Activated CD4-positive, alpha-beta T cell treated with anti-CD3 and anti-CD28 coated beads for 24 hours (primary cell): ENCODE measurements around the gene FIP1L1.
"Not testable (repeated sequence)": the region's sequence is repeated elsewhere in the genome, so short reads cannot be mapped to it uniquely, and the experiment has no call there.

Experiments used
- DNase-seq, 2 donors: peaks; one replicate each; pipeline ENCODE4 v3.0.0-alpha.2; 2020; ENCODE audit warnings: low read depth in 2 of 2

The FIP1L1 gene

GRCh38 chr4:53376900-53377299 lies 541 bp upstream of the FIP1L1 start:
- DNase-seq = no peak

GRCh38 chr4:53378171-53378482 lies 686 bp downstream of the FIP1L1 start:
- no peak for DNase-seq

- no peak for DNase-seq
Measured at GRCh38 chr4:53380221-53380620, 2.8 kb downstream of the FIP1L1 start.

- DNase-seq = not testable (repeated sequence)
Measured at GRCh38 chr4:53409479-53409878, 32.0 kb downstream of the FIP1L1 start.

GRCh38 chr4:53419208-53419607 lies 41.8 kb downstream of the FIP1L1 start:
- DNase-seq = no peak

- DNase-seq = no peak
Measured at GRCh38 chr4:53421791-53422190, 44.4 kb downstream of the FIP1L1 start.

GRCh38 chr4:53422367-53422766 lies 44.9 kb downstream of the FIP1L1 start:
- DNase-seq = no peak

- no peak for DNase-seq
Measured at GRCh38 chr4:53424280-53424679, 46.8 kb downstream of the FIP1L1 start.

- DNase-seq = no peak
Measured at GRCh38 chr4:53427366-53427765, 49.9 kb downstream of the FIP1L1 start.

- no peak for DNase-seq
Measured at GRCh38 chr4:53431052-53431451, 53.6 kb downstream of the FIP1L1 start.

- no peak for DNase-seq
Measured at GRCh38 chr4:53432528-53433424, 55.3 kb downstream of the FIP1L1 start.

GRCh38 chr4:53436251-53436650 lies 58.8 kb downstream of the FIP1L1 start:
- no peak for DNase-seq

- DNase-seq = no peak
Measured at GRCh38 chr4:53441564-53441963, 64.1 kb downstream of the FIP1L1 start.

GRCh38 chr4:53444954-53445353 lies 67.5 kb downstream of the FIP1L1 start:
- DNase-seq = no peak

GRCh38 chr4:53450773-53451172 lies 73.3 kb downstream of the FIP1L1 start:
- DNase-seq = no peak

GRCh38 chr4:53453385-53453784 lies 75.9 kb downstream of the FIP1L1 start:
- DNase-seq = no peak

GRCh38 chr4:53455766-53456165 lies 78.3 kb downstream of the FIP1L1 start:
- DNase-seq = no peak

GRCh38 chr4:53456178-53456577 lies 78.7 kb downstream of the FIP1L1 start:
- no peak for DNase-seq

GRCh38 chr4:53459548-53459947 lies 82.1 kb downstream of the FIP1L1 start:
- DNase-seq = no peak

- DNase-seq = no peak
Measured at GRCh38 chr4:53461244-53461643, 83.8 kb downstream of the FIP1L1 start.

- no peak for DNase-seq
Measured at GRCh38 chr4:53463340-53463739, 85.9 kb downstream of the FIP1L1 start.

- DNase-seq = no peak
Measured at GRCh38 chr4:53465281-53465680, 87.8 kb downstream of the FIP1L1 start.

GRCh38 chr4:53465891-53466290 lies 88.5 kb downstream of the FIP1L1 start:
- DNase-seq = no peak

GRCh38 chr4:53466576-53466975 lies 89.1 kb downstream of the FIP1L1 start:
- not testable (repeated sequence) for DNase-seq
